Sigmoid colon (tissue), 7 donors: ENCODE results near the gene HHIPL2. TPM values are rescaled to one million over a fixed set of nuclear protein-coding genes. Genes with fewer than 3 reads are reported as not detected.
"Not testable (repeated sequence)": the region's sequence is repeated elsewhere in the genome, so short reads cannot be mapped to it uniquely, and the experiment has no call there.

Experiments used
- DNase-seq: peaks from one replicate; pipeline ENCODE4 v3.0.0-alpha.2; 2019
- H3K27ac ChIP-seq, 4 donors: fragments of 200-600 bp; sonication (generic); one replicate each; pipeline ENCODE4 v1.5.1; 2016 to 2019; ENCODE audit warnings: mild to moderate bottlenecking in 1 of 4
- H3K27me3 ChIP-seq, 3 donors: fragments of 200-600 bp; sonication (generic); one replicate each; pipeline ENCODE4 v1.5.1; 2019; ENCODE audit warnings: mild to moderate bottlenecking in 1 of 3
- H3K36me3 ChIP-seq, 4 donors: fragments of 200-600 bp; sonication (generic); one replicate each; pipeline ENCODE4 v1.5.1; 2016 to 2019
- H3K4me1 ChIP-seq, 4 donors: fragments of 200-600 bp; sonication (generic); one replicate each; pipeline ENCODE4 v1.5.1; 2017 to 2019
- H3K4me3 ChIP-seq, 4 donors: fragments of 200-600 bp; sonication (generic); one replicate each; pipeline ENCODE4 v1.5.1; 2017 to 2019; ENCODE audit warnings: mild to moderate bottlenecking in 2 of 4, moderate library complexity in 1 of 4
- H3K9me3 ChIP-seq, 4 donors: fragments of 200-600 bp in 3 of 4; sonication (generic) in 3 of 4; one replicate each; pipeline versions ENCODE4 v1.5.1 to v1.6.1; 2013 to 2019
- EP300 ChIP-seq, 4 donors: sonication (generic); formaldehyde crosslinking; IDR thresholded peaks; one replicate each; pipeline ENCODE4 v1.6.1; 2017; ENCODE audit warnings: antibody characterized with exemption in 4 of 4
- POLR2A ChIP-seq, 2 donors: fragments of 450-650 bp; IDR thresholded peaks; one replicate each; pipeline ENCODE4 v1.6.1; 2016; ENCODE audit warnings: antibody characterized with exemption in 2 of 2, mild to moderate bottlenecking in 2 of 2, moderate library complexity in 2 of 2
- POLR2AphosphoS5 ChIP-seq, 4 donors: sonication (generic); formaldehyde crosslinking; IDR thresholded peaks; one replicate each; pipeline ENCODE4 v1.6.1; 2017; ENCODE audit warnings: antibody characterized with exemption in 4 of 4
- WGBS, 2 donors: extraction: QIAGEN DNeasy Blood & Tissue Kit; methylation state at CpG; one replicate each; pipeline ENCODE4 v1.1.7; 2013; 5-methylcytosine and 5-hydroxymethylcytosine counted together
- intact Hi-C: fragments of 100-400 bp; cut with DNase I; formaldehyde crosslinking; loops from one replicate; pipeline ENCODE4 v1.15.1; 2023
- polyA plus RNA-seq, 3 donors: library from polyadenylated mRNA; stranded (reverse); fragments of 200-250 nt; gene quantifications; one replicate each; pipeline ENCODE4 v1.2.3, GENCODE V29; 2013
- total RNA-seq, 4 donors: library from RNA; depleted of rRNA; stranded (reverse); fragments of >200 nt; gene quantifications; one replicate each; pipeline ENCODE4 v1.1.0, GENCODE V29; 2016
- TF ChIP-seq, protein P1 (sequence below), 4 experiments: fragments of 450-650 bp in 3 of 4; fragments of 200-600 bp in 1 of 4; IDR thresholded peaks; one replicate each; pipeline ENCODE4 v1.5.1; 2016 to 2019; ENCODE audit warnings: antibody characterized with exemption in 4 of 4, mild to moderate bottlenecking in 3 of 4, moderate library complexity in 2 of 4
- donor health status: healthy with polysubstance abuse.
- donor health status: Bipolar disorder and iron deficiency.
- donor health status: healthy.

Gene HHIPL2
- total and polyA plus RNA-seq, 7 donors = 0.13 TPM; not detected in 6

GRCh38 chr1:222525951-222526350 is 22.0 kb downstream of the HHIPL2 start:
- TF ChIP-seq POLR2A (IDR thresholded peaks at IDR 0.05) = no peak
- TF ChIP-seq, protein P1, sequence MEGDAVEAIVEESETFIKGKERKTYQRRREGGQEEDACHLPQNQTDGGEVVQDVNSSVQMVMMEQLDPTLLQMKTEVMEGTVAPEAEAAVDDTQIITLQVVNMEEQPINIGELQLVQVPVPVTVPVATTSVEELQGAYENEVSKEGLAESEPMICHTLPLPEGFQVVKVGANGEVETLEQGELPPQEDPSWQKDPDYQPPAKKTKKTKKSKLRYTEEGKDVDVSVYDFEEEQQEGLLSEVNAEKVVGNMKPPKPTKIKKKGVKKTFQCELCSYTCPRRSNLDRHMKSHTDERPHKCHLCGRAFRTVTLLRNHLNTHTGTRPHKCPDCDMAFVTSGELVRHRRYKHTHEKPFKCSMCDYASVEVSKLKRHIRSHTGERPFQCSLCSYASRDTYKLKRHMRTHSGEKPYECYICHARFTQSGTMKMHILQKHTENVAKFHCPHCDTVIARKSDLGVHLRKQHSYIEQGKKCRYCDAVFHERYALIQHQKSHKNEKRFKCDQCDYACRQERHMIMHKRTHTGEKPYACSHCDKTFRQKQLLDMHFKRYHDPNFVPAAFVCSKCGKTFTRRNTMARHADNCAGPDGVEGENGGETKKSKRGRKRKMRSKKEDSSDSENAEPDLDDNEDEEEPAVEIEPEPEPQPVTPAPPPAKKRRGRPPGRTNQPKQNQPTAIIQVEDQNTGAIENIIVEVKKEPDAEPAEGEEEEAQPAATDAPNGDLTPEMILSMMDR (IDR thresholded peaks at IDR 0.05) = no peak
- no peak for TF ChIP-seq POLR2AphosphoS5 (IDR thresholded peaks at IDR 0.05)
- TF ChIP-seq EP300 (IDR thresholded peaks at IDR 0.05) = no peak

DNA sequence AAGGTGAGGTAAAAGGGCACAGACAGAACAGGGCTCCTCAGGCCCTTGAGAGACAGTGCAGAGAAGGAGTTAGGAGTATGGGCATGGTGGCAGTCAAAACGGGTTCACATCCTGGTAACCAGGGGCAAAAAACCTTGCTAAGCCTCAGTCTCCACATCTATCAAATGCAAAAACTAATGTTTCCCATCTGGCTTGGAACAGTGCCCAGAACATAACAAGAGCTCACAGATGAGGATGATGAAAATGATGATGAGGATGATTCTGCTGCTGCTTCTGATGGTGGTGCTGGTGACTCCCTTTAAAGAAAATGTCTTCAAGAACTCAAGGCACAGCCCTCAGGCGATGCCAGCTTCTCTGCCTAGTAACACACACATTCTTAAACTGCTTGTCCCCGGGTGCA is 24.1 kb downstream of the HHIPL2 start:
- no peak for DNase-seq
- no peak for TF ChIP-seq POLR2AphosphoS5 (IDR thresholded peaks at IDR 0.05)
- TF ChIP-seq EP300 (IDR thresholded peaks at IDR 0.05) = no peak
- TF ChIP-seq, protein P1 (IDR thresholded peaks at IDR 0.05) = no peak
- intact Hi-C loops = no loop called here
- Histone ChIP-seq H3K27me3 (peaks cover 0 to 4% (median 0%) of the 10 kb centered on the region in 3 donors), H3K36me3 (no peaks in the 10 kb centered on the region), H3K4me1 (no peaks in the 10 kb centered on the region), H3K9me3 (no peaks in the 10 kb centered on the region), H3K27ac (no peak overlapping the region), H3K4me3 (no peak overlapping the region)
- 76 to 78% methylated on average over 3 of the region's 3 CpGs for WGBS, 2 donors

More at GRCh38 chr1:222525951-222526350, 22.0 kb downstream of the HHIPL2 start:
- H3K36me3 ChIP-seq = no peaks in the 10 kb centered on the region
- H3K9me3 ChIP-seq = no peaks in the 10 kb centered on the region
- 70 to 83% methylated on average over 2 of the region's 2 CpGs for WGBS, 2 donors
- H3K4me1 ChIP-seq = no peaks in the 10 kb centered on the region
- no peak overlapping the region for H3K27ac ChIP-seq
- intact Hi-C loops = no loop called here
- no peak overlapping the region for H3K4me3 ChIP-seq
- H3K27me3 ChIP-seq = peaks cover 0 to 4% (median 0%) of the 10 kb centered on the region in 3 donors
- no peak for DNase-seq

- no peaks in the 10 kb centered on the region for H3K4me1 ChIP-seq
- H3K27ac ChIP-seq = no peak overlapping the region
- H3K36me3 ChIP-seq = no peaks in the 10 kb centered on the region
- 81 to 84% methylated on average over 8 of the region's 8 CpGs for WGBS, 2 donors
- H3K9me3 ChIP-seq = no peaks in the 10 kb centered on the region
- H3K4me3 ChIP-seq = no peak overlapping the region
- TF ChIP-seq EP300 (IDR thresholded peaks at IDR 0.05) = no peak
- TF ChIP-seq POLR2AphosphoS5 (IDR thresholded peaks at IDR 0.05) = no peak
- TF ChIP-seq, protein P1 (IDR thresholded peaks at IDR 0.05) = no peak
- no peak for TF ChIP-seq POLR2A (IDR thresholded peaks at IDR 0.05)
- no peak for DNase-seq
- intact Hi-C loops = no loop called here
- H3K27me3 ChIP-seq = peaks cover 0 to 4% (median 0%) of the 10 kb centered on the region in 3 donors
These were observed 25.6 kb downstream of the HHIPL2 start for GRCh38 chr1:222522105-222522915.

GRCh38 chr1:222521299-222522104 is 26.4 kb downstream of the HHIPL2 start:
- WGBS, 2 donors = 59 to 79% methylated on average over 7 of the region's 7 CpGs
- TF ChIP-seq, protein P1 (IDR thresholded peaks at IDR 0.05) = no peak
- no peak for TF ChIP-seq POLR2AphosphoS5 (IDR thresholded peaks at IDR 0.05)
- TF ChIP-seq EP300 (IDR thresholded peaks at IDR 0.05) = no peak
- TF ChIP-seq POLR2A (IDR thresholded peaks at IDR 0.05) = no peak
- Histone ChIP-seq H3K27ac (no peak overlapping the region), H3K36me3 (no peaks in the 10 kb centered on the region), H3K9me3 (no peaks in the 10 kb centered on the region), H3K27me3 (peaks cover 0 to 4% (median 0%) of the 10 kb centered on the region in 3 donors), H3K4me1 (no peaks in the 10 kb centered on the region), H3K4me3 (no peak overlapping the region)
- intact Hi-C loops = no loop called here
- no peak for DNase-seq

DNA sequence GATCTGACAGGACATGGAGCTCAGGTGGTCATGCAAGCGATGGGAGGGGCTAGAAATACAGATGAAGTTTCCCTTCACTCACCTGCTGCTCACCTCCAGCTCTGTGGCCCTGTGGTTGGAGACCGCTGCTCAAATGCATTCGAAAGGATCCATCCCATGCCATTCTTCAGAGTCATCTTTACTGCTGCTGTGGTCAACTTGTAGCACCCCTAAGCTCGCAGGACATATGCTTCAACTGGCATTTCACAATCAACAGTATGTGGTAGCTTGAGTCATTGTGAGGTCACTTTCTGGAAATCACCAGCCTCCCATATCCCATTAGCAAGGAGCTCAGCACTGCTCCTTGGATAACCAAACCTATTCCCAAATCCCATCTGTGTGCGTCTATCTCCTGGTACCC is 58.4 kb downstream of the HHIPL2 start:
- H3K4me3 ChIP-seq, DNase-seq, H3K4me1 ChIP-seq, H3K36me3 ChIP-seq, intact Hi-C loops, H3K27ac ChIP-seq, H3K27me3 ChIP-seq, H3K9me3 ChIP-seq: not testable (repeated sequence)
- 87 to 95% methylated on average over 4 of the region's 5 CpGs for WGBS, 2 donors

DNA sequence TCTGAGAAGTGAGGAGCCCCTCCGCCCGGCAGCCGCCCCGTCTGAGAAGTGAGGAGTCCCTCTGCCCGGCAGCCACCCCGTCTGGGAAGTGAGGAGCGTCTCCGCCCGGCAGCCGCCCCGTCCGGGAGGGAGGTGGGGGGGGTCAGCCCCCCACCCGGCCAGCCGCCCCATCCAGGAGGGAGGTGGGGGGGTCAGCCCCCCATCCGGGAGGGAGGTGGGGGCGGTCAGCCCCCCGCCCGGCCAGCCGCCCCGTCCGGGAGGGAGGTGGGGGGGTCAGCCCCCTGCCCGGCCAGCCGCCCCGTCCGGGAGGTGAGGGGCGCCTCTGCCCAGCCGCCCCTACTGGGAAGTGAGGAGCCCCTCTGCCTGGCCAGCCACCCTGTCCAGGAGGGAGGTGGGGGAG is 60.1 kb downstream of the HHIPL2 start:
- 95 to 97% methylated on average over 10 of the region's 27 CpGs for WGBS, 2 donors
- H3K36me3 ChIP-seq, H3K27ac ChIP-seq, H3K4me3 ChIP-seq, H3K27me3 ChIP-seq, H3K4me1 ChIP-seq, DNase-seq, H3K9me3 ChIP-seq, intact Hi-C loops: not testable (repeated sequence)

DNA sequence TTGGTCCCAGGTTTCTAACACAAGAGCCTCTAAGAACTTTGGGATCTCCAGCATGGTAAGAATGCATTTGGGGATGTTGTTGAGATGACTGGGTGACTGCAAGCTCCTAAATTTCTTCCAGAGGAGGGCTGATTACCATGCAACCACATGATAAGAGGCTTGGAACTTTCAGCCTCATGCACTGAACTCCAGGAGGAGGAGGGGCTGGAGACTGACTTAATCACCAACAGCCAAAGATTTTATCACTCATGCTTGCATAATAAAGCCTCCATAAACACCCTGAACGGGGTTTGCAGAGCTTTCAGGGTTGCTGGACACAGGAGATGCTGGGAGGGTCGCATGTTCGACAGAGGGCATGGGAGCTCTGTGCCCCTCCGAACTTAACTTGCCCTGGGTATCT is 63.9 kb downstream of the HHIPL2 start:
- H3K4me3 ChIP-seq = not testable (repeated sequence)

GRCh38 chr1:222479567-222479966 is 68.3 kb downstream of the HHIPL2 start:
- H3K4me3 ChIP-seq, intact Hi-C loops, H3K27me3 ChIP-seq, H3K9me3 ChIP-seq, H3K36me3 ChIP-seq, H3K27ac ChIP-seq, DNase-seq, H3K4me1 ChIP-seq: not testable (repeated sequence)
- 59 to 74% methylated on average over 5 of the region's 7 CpGs for WGBS, 2 donors

More for the DNA sequence above, 63.9 kb downstream of the HHIPL2 start:
- H3K27ac ChIP-seq, H3K9me3 ChIP-seq, H3K36me3 ChIP-seq, intact Hi-C loops, DNase-seq, H3K4me1 ChIP-seq, H3K27me3 ChIP-seq: not testable (repeated sequence)
- WGBS, 2 donors = 63 to 68% methylated on average over 4 of the region's 4 CpGs
